ENCODE data around the gene LEUTX. TPM values are rescaled to one million over a fixed set of nuclear protein-coding genes. Genes with fewer than 3 reads are reported as not detected.

The LEUTX gene
- total and polyA plus RNA-seq, 4 donors: not detected

- H3K27ac ChIP-seq (ENCODE audit: low read depth in 1 of 2, low read length in 2 of 2): no peak overlapping the region
- H3K27me3 ChIP-seq (ENCODE audit: control insufficient read depth in 4 of 4, insufficient read depth in 4 of 4, low read length in 3 of 4): no peaks in the 10 kb centered on the region
- H3K4me3 ChIP-seq (ENCODE audit: low read depth in 1 of 3, low read length in 3 of 3): no peak overlapping the region
- no peaks in the 10 kb centered on the region for H3K9me3 ChIP-seq (ENCODE audit: control insufficient read depth in 4 of 4, low read length in 3 of 4)
- no peak for DNase-seq (ENCODE audit: low spot score)
- H3K4me1 ChIP-seq (ENCODE audit: control insufficient read depth in 4 of 4, insufficient read depth in 4 of 4, low read length in 3 of 4): no peaks in the 10 kb centered on the region
- TF ChIP-seq CTCF (IDR thresholded peaks at IDR 0.05; ENCODE audit: low read depth, low read length, missing input control) (no peak), HNF4G (IDR thresholded peaks at IDR 0.05) (no peak), SP1 (IDR thresholded peaks at IDR 0.05) (no peak), NR2F2 (IDR thresholded peaks at IDR 0.05) (no peak), ZBTB33 (IDR thresholded peaks at IDR 0.05) (no peak), FOXA1 (IDR thresholded peaks at IDR 0.05) (no peak), JUND (IDR thresholded peaks at IDR 0.05) (no peak), FOXA2 (IDR thresholded peaks at IDR 0.05) (no peak), REST (IDR thresholded peaks at IDR 0.05) (no peak), RAD21 (IDR thresholded peaks at IDR 0.05) (no peak), EGR1 (IDR thresholded peaks at IDR 0.05; ENCODE audit: low read depth in 2 of 2) (no peak), GABPA (IDR thresholded peaks at IDR 0.05 in 1 of 2, conservative IDR thresholded peaks at IDR 0.05 in 1 of 2) (no peak)
- no peaks in the 10 kb centered on the region for H3K36me3 ChIP-seq (ENCODE audit: control insufficient read depth in 4 of 4, insufficient read depth in 3 of 4, low read depth in 1 of 4, low read length in 3 of 4)
- H3K9ac ChIP-seq (ENCODE audit: low read depth in 1 of 2, low read length in 2 of 2): no peak overlapping the region
- WGBS: 91% methylated on average over 4 of the region's 4 CpGs
These were observed 31.8 kb downstream of the LEUTX start for GRCh38 chr19:39810424-39810823.

GRCh38 chr19:39811064-39811463 is 32.4 kb downstream of the LEUTX start:
- TF ChIP-seq RAD21 (IDR thresholded peaks at IDR 0.05): no peak
- TF ChIP-seq YY1 (IDR thresholded peaks at IDR 0.05): no peak
- no peak for TF ChIP-seq JUND (IDR thresholded peaks at IDR 0.05)
- no peak for TF ChIP-seq MAX (IDR thresholded peaks at IDR 0.05)
- no peak for TF ChIP-seq REST (IDR thresholded peaks at IDR 0.05)
- no peak overlapping the region for H3K9ac ChIP-seq (ENCODE audit: low read depth in 1 of 2, low read length in 2 of 2)
- H3K9me3 ChIP-seq (ENCODE audit: control insufficient read depth in 4 of 4, low read length in 3 of 4): no peaks in the 10 kb centered on the region
- 94% methylated on average over 4 of the region's 4 CpGs for WGBS
- no peak overlapping the region for H3K27ac ChIP-seq (ENCODE audit: low read depth in 1 of 2, low read length in 2 of 2)
- no peak for DNase-seq (ENCODE audit: low spot score)
- H3K36me3 ChIP-seq (ENCODE audit: control insufficient read depth in 4 of 4, insufficient read depth in 3 of 4, low read depth in 1 of 4, low read length in 3 of 4): no peaks in the 10 kb centered on the region
- no peak overlapping the region for H3K4me3 ChIP-seq (ENCODE audit: low read depth in 1 of 3, low read length in 3 of 3)
- H3K27me3 ChIP-seq (ENCODE audit: control insufficient read depth in 4 of 4, insufficient read depth in 4 of 4, low read length in 3 of 4): no peaks in the 10 kb centered on the region
- no peaks in the 10 kb centered on the region for H3K4me1 ChIP-seq (ENCODE audit: control insufficient read depth in 4 of 4, insufficient read depth in 4 of 4, low read length in 3 of 4)

Data from liver (tissue), 9 donors.